Ovary (tissue), 3 donors: ENCODE data around the gene HTRA1.

Experiments used
- CTCF ChIP-seq, 3 donors: fragments of 450-650 bp in 2 of 3; fragments of 200-600 bp in 1 of 3; IDR thresholded peaks; one replicate each; pipeline versions ENCODE4 v1.5.1 to v1.8.0; 2016 to 2022; ENCODE audit warnings: antibody characterized with exemption in 3 of 3, mild to moderate bottlenecking in 1 of 3
- EP300 ChIP-seq: sonication (generic); formaldehyde crosslinking; IDR thresholded peaks from one replicate; pipeline ENCODE4 v1.6.1; 2017; ENCODE audit warnings: antibody characterized with exemption
- donor health status: DM: no; HTN: no; CAD: no.

- TF ChIP-seq EP300 (no peak), CTCF (IDR thresholded peaks at IDR 0.05) (no peak)
These were observed 99.0 kb downstream of the HTRA1 start, which contains the start of gene DMBT1 for GRCh38 chr10:122560279-122560804.
